Endothelial cell (in vitro differentiated cells): Measurements from ENCODE around the gene RAMP1. TPM values are rescaled to one million over a fixed set of nuclear protein-coding genes. Genes with fewer than 3 reads are reported as not detected.

Experiments used
- DNase-seq: peaks from one replicate; pipeline ENCODE4 v3.0.0; 2021; ENCODE audit warnings: low spot score
- H3K27ac Mint-ChIP-seq: one replicate; pipeline ENCODE4 v1.8.0; 2021; ENCODE audit warnings: mixed read lengths, inconsistent platforms; ENCODE audit not compliant: unreplicated experiment
- H3K27me3 Mint-ChIP-seq: one replicate; pipeline ENCODE4 v1.8.0; 2021; ENCODE audit warnings: mild to moderate bottlenecking, moderate library complexity, mixed read lengths, inconsistent platforms; ENCODE audit not compliant: unreplicated experiment
- H3K36me3 Mint-ChIP-seq: one replicate; pipeline ENCODE4 v1.8.0; 2021; ENCODE audit warnings: mild to moderate bottlenecking, low read depth, mixed read lengths, inconsistent platforms; ENCODE audit not compliant: unreplicated experiment
- H3K4me1 Mint-ChIP-seq: one replicate; pipeline ENCODE4 v1.8.0; 2021; ENCODE audit warnings: mild to moderate bottlenecking, mixed read lengths, inconsistent platforms; ENCODE audit not compliant: unreplicated experiment
- H3K4me3 Mint-ChIP-seq: one replicate; pipeline ENCODE4 v1.8.0; 2021; ENCODE audit warnings: mild to moderate bottlenecking, mixed read lengths, inconsistent platforms; ENCODE audit not compliant: unreplicated experiment
- H3K9me3 Mint-ChIP-seq: one replicate; pipeline ENCODE4 v1.8.0; 2021; ENCODE audit warnings: mixed read lengths, inconsistent platforms; ENCODE audit not compliant: unreplicated experiment
- total RNA-seq: library from RNA; stranded (reverse); fragmentation: NEBNext Ultra II Directional; extraction: Animal tissue kit (Norgen Biotek cat#: 25700); gene quantifications from one replicate; pipeline ENCODE4 v1.2.1, GENCODE V29; 2021; ENCODE audit not compliant: unreplicated experiment
- TF ChIP-seq, protein P1 (sequence below): fragments of 200-600 bp; sonication (generic); IDR thresholded peaks from one replicate; pipeline ENCODE4 v1.5.0; 2021; ENCODE audit warnings: antibody characterized with exemption; ENCODE audit not compliant: unreplicated experiment

The RAMP1 gene
- total RNA-seq, 1 donor from 2014 or later = 2.2 TPM

DNA sequence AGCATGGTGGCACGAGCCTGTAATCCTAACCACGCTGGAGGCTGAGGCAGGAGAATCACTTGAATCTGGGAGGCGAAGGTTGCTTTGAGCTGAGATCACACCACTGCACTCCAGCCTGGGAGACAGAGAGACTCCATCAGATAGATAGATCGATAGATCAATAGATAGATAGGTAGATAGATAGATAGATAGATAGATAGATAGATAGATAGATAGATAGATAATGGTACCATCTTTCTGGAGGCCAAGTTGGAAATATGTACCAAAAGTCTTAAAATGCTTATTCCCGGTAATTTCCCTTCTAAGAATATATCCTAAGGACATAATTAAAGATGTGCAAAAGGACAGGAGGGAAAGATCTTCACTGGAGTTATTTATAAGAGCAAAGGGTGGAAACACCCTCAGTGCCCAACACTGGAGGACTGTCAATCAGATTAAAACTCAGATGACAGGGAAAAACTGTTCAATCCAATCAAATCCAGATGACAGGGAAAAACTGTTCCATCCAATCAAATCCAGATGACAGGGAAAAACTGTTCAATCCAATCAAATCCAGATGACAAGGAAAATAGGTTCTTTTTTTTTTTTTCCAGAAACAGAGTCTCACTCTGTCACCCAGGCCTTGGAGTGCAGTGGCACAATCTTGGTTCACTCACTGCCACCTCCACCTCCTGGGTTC lies 58.4 kb downstream of the RAMP1 start:
- no peak overlapping the region for H3K27ac Mint-ChIP-seq
- peaks cover 10% of the 10 kb centered on the region for H3K4me1 Mint-ChIP-seq
- no peaks in the 10 kb centered on the region for H3K9me3 Mint-ChIP-seq
- H3K36me3 Mint-ChIP-seq = peaks cover 3% of the 10 kb centered on the region
- peaks cover 16% of the 10 kb centered on the region for H3K27me3 Mint-ChIP-seq
- no peak for DNase-seq
- TF ChIP-seq, protein P1, sequence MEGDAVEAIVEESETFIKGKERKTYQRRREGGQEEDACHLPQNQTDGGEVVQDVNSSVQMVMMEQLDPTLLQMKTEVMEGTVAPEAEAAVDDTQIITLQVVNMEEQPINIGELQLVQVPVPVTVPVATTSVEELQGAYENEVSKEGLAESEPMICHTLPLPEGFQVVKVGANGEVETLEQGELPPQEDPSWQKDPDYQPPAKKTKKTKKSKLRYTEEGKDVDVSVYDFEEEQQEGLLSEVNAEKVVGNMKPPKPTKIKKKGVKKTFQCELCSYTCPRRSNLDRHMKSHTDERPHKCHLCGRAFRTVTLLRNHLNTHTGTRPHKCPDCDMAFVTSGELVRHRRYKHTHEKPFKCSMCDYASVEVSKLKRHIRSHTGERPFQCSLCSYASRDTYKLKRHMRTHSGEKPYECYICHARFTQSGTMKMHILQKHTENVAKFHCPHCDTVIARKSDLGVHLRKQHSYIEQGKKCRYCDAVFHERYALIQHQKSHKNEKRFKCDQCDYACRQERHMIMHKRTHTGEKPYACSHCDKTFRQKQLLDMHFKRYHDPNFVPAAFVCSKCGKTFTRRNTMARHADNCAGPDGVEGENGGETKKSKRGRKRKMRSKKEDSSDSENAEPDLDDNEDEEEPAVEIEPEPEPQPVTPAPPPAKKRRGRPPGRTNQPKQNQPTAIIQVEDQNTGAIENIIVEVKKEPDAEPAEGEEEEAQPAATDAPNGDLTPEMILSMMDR = no peak
- H3K4me3 Mint-ChIP-seq = no peak overlapping the region

DNA sequence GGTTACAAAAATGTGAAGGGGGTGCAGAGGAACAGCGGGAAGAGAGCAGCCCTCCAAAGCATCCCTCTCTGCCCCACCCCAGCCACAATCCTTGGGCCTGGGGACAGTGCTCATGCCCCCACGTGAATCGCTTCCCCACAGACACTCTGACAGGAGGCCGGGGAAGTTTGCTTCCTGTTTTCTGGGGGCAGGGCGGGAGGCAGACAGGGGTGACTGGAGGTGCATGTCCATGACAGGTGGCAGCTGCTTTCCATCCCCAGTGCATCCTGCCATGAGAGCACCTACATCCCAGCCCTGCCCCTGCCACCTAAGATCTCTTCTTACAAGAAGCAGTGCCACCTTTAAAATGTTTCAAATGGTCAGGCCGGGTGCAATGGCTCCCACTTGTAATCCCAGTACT lies 60.2 kb downstream of the RAMP1 start:
- Mint-ChIP-seq H3K27me3 (peaks cover 18% of the 10 kb centered on the region), H3K4me1 (peaks cover 10% of the 10 kb centered on the region), H3K4me3 (no peak overlapping the region), H3K36me3 (peaks cover under 1% of the 10 kb centered on the region), H3K9me3 (no peaks in the 10 kb centered on the region), H3K27ac (no peak overlapping the region)
- TF ChIP-seq, protein P1 = no peak
- no peak for DNase-seq

DNA sequence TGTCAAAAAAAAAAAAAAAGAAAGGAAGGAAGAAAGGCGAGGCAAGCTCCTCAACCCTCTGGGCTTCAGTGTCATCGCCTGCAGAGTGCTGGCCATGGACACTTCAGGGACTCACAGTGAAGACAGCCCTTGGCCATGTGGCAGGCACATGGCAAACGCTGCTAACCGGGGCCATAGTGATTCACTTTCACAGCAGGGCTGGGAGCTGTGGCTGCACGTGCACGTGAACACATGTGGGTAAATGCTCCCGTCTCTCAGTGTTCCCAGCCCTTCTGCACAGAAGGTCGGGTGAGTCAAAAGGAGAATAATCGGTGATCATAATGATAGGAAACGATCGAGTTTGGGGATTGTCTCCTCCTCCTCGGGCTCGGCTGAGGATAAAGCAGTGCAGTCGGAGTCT lies 61.2 kb downstream of the RAMP1 start:
- DNase-seq = no peak
- Mint-ChIP-seq H3K27ac (no peak overlapping the region), H3K27me3 (peaks cover 14% of the 10 kb centered on the region), H3K4me1 (peaks cover 10% of the 10 kb centered on the region), H3K9me3 (no peaks in the 10 kb centered on the region), H3K4me3 (no peak overlapping the region), H3K36me3 (no peaks in the 10 kb centered on the region)
- TF ChIP-seq, protein P1 = no peak

DNA sequence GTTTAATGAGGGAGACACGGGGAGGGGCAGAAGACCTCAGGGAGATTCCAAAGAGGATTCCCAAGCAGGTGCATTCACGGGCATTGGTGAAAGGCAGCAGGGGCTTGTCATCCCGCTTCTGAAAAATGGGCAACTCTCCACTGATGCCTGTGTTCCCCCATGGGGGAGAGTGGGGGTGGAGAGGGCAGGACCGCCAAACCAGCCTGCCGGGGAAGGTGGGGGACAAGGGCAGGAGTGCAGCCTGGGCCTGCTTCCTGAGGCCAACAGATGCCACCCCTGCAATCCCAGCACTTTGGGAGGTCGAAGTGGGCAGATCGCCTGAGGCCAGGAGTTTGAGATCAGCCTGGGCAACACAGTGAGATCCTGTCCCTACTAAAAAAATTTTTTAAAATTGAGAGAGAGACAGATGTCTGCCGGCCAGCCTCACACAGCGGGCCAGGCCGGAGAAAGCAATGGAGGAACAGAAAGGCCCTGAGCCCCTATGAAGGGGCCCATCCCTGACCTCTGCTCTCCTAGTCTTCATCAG lies 62.6 kb downstream of the RAMP1 start:
- Mint-ChIP-seq H3K4me1 (peaks cover 10% of the 10 kb centered on the region), H3K4me3 (no peak overlapping the region), H3K27me3 (peaks cover 11% of the 10 kb centered on the region), H3K9me3 (no peaks in the 10 kb centered on the region), H3K36me3 (no peaks in the 10 kb centered on the region), H3K27ac (no peak overlapping the region)
- DNase-seq = no peak
- TF ChIP-seq, protein P1 = no peak

DNA sequence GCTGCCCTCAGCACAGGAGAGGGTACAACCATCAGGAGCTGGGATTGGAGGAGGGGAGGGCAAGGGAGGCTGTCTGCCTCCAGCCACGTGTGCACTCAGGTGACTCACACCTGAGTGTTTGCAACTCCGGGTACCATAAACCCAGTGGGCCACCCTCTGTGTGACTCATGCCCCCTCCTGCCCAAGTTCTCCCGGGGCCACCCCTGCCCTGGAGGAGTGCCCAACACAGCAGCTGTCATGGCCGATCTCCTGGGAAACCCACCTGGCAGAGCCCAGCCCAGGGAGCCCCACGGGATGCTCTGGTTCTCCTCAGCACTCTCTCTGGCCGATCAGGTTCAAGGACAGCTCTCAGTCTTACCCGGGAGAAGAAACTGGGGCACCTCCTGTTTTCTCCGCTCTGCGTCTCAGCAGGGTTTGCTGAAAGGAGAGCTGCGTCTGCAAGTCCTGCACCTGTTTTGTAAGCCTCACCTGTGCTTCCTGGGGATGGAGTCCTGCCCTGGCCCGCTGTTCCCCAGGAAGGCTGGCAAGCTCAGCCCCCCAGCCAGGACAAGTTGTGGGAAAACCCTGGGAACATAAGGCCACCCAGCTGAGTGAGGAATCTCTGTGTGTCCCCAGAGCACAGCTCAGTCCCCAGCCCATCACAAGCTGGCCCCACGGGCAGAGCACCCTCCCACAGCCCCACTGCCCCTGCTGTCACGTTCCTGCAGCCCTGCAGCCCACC lies 63.4 kb downstream of the RAMP1 start:
- Mint-ChIP-seq H3K4me3 (no peak overlapping the region), H3K27me3 (peaks cover 11% of the 10 kb centered on the region), H3K9me3 (no peaks in the 10 kb centered on the region), H3K27ac (no peak overlapping the region), H3K4me1 (peaks cover 10% of the 10 kb centered on the region), H3K36me3 (no peaks in the 10 kb centered on the region)
- TF ChIP-seq, protein P1 = no peak
- no peak for DNase-seq
